ENCODE data around the gene KREMEN2.

DNA sequence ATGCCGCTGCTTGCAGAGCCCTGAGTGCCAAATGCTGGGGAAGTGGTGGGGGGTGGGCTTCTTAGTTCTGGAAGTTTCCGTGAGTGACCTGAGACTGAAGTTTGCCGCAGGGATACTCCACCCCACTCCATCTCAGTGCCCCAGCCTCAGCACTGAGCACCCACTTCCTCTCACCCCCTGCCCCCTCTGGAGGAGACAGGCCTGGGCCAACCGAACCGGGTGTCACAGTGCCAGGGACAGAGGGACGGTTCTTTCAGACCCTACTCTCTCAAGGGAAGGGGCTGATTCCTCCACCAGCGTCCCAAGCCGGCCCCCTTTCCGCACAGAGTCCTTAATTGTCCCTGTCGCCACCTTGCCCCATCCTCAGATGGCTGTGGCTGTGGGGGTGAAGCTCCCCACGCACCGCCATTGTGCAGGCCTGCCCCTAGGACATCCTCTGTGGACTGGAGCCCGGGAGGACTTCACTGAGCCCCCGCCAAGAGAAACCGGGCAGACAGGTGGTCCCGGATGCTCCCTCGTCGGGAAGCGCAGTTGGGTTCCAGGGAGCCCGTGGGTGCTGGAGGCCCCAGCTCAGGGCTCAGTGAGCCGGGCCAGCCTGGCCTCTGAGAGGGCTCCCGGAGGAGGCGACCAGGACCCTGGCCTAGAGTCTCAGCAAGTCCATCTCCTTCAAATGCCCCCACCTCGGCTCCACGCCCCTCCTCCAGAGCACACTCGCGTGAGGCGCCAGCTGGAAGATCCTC lies 1.6 kb upstream of the KREMEN2 start:
- TF ChIP-seq, protein P1, sequence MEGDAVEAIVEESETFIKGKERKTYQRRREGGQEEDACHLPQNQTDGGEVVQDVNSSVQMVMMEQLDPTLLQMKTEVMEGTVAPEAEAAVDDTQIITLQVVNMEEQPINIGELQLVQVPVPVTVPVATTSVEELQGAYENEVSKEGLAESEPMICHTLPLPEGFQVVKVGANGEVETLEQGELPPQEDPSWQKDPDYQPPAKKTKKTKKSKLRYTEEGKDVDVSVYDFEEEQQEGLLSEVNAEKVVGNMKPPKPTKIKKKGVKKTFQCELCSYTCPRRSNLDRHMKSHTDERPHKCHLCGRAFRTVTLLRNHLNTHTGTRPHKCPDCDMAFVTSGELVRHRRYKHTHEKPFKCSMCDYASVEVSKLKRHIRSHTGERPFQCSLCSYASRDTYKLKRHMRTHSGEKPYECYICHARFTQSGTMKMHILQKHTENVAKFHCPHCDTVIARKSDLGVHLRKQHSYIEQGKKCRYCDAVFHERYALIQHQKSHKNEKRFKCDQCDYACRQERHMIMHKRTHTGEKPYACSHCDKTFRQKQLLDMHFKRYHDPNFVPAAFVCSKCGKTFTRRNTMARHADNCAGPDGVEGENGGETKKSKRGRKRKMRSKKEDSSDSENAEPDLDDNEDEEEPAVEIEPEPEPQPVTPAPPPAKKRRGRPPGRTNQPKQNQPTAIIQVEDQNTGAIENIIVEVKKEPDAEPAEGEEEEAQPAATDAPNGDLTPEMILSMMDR (IDR thresholded peaks at IDR 0.05): no peak
- TF ChIP-seq POLR2A (IDR thresholded peaks at IDR 0.05): no peak

Data from esophagus squamous epithelium (tissue), 4 donors.